Measurements from ENCODE around the gene SMPD2.

The SMPD2 gene

DNA sequence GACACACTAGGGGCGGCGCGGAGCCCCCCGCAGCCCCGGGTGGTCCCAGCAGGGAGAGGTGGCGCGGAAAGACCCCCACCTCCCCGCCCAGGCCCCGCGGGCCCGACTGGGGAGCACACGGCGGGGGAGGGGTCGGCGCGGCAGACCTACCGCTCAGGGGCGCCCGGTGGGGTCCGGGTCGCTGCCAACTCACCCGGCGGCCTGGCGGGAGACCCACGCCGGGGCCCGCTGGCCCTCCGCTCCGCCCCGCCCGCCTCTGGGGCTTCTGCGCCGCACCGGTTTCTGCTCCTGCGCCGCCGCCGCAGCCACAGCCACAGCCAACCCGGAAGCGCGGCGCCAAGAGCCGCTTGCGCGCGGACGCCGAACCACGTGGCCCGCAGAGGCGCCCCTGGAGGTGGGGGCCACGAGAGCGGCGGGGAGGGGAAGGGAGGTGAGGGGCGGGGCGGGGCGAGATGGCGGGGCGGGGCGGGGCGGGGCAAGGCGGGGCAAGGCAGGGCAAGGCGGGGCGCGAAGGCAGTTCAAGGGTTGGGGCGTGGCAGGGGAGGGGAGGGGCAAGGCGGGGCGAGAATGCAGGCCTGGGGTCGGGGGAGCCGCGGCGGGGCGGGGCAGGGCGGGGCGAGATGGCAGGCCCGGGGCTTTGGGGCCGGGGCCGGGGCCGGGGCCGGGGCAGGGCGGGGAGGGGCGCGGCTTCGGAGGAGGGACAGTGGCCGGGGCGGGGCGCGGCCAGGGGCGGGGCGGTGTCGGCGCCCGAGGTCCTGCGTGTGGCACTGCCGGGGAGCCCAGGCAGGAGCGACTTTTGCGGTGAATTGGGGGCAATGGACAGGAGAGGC, 42.6 kb downstream of the SMPD2 start, which contains the start of gene ZBTB24:
Gene ZBTB24, minus strand, starts transcription at position 315 of the 830 bp plus-strand sequence. CDS start 1,193 bp downstream, outside the sequence.
- DNase-seq (ENCODE audit: extremely low read depth in 1 of 2, low read depth in 1 of 2) = peak; percentile 68 to 74

DNA sequence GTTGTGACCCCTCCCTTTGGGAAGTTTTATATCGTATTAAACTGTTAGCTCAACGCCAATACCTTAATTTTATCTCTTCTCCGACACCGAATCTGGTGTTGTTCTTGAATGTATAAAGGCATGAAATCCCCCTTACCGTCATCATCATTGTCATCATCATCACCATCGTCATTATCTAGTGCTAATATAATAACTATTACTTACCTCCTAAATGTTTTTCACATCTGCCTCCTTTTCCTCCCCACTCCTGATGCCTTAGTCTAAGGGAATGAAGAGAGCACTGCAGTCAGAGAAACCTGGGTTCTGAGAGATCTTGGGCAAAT, 43.2 kb downstream of the SMPD2 start:
- no peak for DNase-seq (ENCODE audit: extremely low read depth in 1 of 2, low read depth in 1 of 2)

DNA sequence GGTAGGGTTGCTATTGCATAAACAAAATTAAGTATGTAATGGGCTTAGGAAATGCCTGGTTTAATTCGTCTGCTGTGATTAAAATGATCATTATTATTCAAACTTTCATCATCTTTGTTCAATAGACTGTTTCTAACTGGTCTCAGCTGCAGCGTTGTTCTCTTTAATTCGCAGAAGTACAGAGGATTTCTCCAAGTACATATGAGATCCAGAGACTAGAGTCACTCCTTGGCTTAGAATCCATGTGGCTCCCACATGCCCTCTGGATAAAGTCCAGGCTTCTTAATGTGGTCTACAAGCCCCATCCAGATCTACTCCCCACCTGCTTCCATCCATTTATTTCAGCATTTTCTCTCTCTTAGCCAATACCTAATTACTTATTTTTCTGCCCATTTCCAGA, 43.6 kb downstream of the SMPD2 start:
- DNase-seq (ENCODE audit: extremely low read depth in 1 of 2, low read depth in 1 of 2) = no peak

DNA sequence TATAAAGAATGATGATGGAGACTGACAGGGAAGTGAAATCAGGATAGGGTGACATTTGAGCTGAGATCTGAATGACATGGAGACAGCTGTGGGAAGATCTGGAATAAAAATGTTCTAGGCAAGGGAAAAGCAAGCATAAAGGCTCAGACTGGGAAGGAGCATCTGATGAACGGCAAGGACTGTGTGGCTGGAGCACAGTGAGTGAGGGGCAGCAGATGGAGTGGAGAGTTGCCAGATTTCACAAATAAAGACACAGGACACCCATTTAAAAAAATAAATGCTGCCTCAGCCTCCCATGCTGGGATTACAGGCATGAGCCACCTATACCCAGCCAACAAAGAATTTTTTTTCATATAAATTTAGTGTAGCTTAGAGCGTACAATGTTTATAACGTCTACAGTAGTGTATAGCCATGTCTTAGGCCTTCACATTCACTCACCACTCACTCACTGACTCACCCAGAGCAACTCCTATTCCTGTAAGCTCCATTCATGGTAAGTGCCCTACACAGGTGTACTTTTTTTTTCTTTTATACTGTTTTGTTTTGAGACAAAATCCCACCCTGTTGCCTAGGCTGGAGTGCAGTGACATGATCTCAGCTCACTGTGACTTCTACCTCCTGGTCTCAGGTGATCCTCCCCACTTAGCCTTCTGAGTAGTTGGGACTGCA, 44.9 kb downstream of the SMPD2 start:
- no peak for DNase-seq (ENCODE audit: extremely low read depth in 1 of 2, low read depth in 1 of 2)

DNA sequence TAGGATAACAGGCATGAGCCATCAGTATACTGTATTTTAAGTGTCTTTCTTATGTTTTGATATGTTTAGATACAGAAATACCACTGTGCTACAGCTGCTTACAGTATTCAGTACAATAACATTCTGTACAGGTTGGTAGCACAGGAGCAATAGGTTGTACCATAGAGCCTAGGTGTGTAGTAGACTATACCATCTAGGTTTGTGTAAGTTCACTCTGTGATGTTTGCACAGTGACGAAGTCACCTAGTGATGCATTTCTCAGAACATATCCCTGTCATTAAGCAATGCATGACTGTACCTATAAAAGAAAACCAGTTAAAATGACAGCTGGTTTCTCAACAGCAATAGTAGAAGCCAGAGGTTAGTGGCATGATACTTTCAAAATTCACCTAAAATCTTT, 45.5 kb downstream of the SMPD2 start:
- DNase-seq (ENCODE audit: extremely low read depth in 1 of 2, low read depth in 1 of 2) = no peak

DNA sequence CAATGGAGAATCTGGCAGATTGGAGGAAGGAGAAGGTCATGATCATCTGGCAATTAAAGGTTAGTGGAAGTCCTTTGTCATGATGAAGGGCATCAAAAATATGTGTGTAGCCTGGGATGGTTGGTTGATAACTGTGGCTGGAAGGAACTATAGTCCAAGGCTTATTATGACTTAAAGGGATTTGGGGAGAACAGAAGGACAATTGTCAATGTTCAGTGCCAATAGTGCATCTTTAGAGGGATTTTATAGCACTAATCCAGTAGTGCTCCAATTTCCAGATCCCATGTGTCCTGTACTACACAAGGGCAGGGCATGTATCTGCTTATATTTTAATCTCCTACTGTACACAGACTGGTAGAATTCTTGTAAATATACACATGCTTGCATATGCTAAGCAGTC, 47.5 kb downstream of the SMPD2 start:
- no peak for DNase-seq (ENCODE audit: extremely low read depth in 1 of 2, low read depth in 1 of 2)

DNA sequence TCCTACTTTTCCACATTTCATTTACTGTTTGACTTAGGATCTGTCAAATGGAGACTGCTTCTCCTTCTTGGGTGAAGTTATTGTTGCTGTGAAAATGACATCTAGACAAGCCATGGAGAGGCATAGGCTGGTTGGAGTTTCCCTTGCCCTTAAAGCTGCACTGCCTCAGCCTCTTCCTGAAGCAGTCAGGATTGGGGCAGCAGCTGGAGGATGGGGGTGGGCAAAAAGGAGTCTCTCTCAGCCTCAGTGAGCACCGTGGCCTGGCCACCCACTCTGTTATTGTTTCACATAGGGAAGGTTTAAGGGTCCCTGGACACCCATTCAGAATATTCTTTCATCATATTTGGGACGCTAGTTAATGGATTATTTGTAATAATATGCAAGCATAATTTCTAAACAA, 50.2 kb downstream of the SMPD2 start:
- no peak for DNase-seq (ENCODE audit: extremely low read depth in 1 of 2, low read depth in 1 of 2)

DNA sequence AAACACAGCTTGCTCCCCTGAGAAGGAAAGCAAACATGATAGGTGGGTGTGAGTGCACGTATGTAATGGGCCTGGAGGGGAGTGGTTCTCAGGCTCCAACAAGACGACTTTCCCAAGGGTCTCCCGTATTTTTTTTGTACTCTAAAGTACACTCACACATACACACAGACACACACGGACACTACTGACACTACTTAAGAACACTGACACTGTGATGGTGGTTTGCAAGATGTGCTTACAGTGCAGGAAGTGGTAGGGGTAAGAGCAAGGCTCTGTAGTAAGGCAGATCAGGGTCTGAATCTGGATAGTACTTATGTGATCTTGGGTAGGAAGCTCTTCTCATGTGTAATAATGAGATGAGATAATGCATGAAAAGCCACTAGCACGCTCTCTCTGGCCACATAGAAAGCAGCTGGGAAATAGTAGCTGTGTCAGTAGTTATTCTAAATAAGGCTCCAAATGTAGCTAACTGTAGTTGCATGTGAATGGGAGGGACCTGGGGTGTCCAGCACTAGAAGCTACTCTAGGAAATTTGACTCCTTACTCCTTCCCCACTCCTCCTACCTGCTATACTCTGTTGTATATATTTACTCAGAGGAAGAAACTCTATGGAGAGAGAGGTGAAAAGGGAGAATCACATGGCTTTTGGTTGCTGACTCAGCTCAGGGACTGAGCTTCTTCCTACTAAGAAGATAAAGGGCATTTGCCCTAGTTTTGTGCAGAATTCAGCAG, 50.8 kb downstream of the SMPD2 start:
- no peak for DNase-seq (ENCODE audit: extremely low read depth in 1 of 2, low read depth in 1 of 2)
